ENCODE measurements around the gene COL6A1.

GRCh38 chr21:45963232-45963570 is 18.4 kb upstream of the COL6A1 start:
- TF ChIP-seq EZH2 (IDR thresholded peaks at IDR 0.05): no peak
- TF ChIP-seq CTCF (IDR thresholded peaks at IDR 0.05 in 2 of 3, conservative IDR thresholded peaks at IDR 0.05 in 1 of 3; ENCODE audit: borderline replicate concordance in 1 of 3, insufficient read depth in 1 of 3, low read depth in 2 of 3, low read length in 2 of 3): no peak
- TF ChIP-seq REST (IDR thresholded peaks at IDR 0.05; ENCODE audit: low read depth): no peak
- TF ChIP-seq ATF3 (IDR thresholded peaks at IDR 0.05): no peak
- TF ChIP-seq SP1 (IDR thresholded peaks at IDR 0.05; ENCODE audit: low read depth): no peak
- TF ChIP-seq CEBPB (IDR thresholded peaks at IDR 0.05; ENCODE audit: low read depth): no peak
